C1 segment of cervical spinal cord (tissue), 14 donors: ENCODE data around the gene UPF3A.
"Not testable (repeated sequence)": the region's sequence is repeated elsewhere in the genome, so short reads cannot be mapped to it uniquely, and the experiment has no call there.

Experiments used
- DNase-seq, 14 donors: peaks; one replicate each; lab custom pipeline; 2025; lab: John Stamatoyannopoulos, UW

UPF3A gene

DNA sequence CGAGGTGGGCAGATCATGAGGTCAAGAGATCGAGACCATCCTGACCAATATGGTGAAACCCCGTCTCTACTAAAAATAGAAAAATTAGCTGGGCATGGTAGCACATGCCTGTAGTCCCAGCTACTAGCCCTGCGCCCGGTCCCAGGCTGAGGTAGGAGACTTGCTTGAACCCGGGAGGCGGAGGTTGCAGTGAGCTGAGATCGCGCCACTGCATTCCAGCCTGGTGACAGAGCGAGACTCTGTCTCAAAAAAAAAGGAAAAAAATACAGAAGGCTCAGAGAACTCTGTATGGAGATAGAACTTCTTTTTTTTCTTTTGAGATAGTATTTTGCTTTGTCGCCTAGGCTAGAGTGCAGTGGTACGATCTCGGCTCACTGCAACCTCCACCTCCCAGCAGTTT is 17.1 kb upstream of the UPF3A start:
- DNase-seq, result not testable (repeated sequence)

DNA sequence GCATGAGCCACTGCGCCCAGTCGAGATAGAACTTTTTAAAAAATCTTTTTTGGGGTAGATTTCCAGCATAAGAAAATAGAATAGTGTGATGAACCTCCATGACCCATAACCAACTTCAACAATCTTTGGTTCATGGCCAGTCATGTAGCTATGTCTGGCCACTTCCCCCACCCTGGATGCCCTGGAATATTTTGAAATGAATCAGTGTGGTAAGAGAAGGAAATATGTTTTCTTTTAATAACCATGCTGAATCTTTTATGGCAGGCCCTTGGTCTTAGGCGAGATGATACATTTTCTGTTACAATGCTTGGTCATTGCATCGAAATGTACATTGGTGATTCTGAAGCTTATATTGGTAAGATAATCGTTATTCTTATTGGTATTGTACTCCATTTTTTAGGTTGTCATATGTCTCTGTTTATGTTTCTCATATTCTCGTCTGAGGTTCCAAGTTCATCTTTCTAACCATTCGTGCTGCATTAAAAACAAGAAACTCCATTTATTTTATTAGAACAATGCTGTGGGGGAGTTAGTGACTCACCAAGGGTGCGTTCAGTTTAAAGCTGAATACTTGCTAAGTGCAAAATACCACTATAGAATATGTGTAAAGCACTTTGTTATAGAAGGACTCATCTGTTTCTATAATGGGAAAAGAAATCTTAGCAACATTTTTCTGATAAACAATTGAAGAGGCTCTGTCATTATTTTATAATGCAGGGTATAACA is 16.4 kb upstream of the UPF3A start:
- DNase-seq, result no peak

DNA sequence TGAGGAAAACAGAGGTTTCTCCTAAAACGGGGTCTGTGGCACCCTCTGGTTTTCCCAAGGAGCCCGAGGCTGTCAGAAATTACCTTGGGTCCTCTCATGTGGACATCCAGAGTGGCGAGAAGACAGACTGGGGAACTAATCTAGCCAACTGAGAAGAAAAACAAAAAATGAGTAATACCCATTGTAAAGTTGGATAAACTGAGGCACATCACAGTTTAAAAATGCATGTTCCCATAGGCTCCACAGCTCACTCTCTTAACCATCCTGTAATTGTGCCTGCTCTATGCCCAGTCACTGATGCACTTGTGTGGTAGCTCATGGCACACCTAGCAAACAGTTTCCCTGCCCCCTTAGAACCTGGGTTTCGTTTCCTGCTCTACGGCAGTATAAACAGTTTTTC is 15.2 kb upstream of the UPF3A start:
- no peak for DNase-seq

DNA sequence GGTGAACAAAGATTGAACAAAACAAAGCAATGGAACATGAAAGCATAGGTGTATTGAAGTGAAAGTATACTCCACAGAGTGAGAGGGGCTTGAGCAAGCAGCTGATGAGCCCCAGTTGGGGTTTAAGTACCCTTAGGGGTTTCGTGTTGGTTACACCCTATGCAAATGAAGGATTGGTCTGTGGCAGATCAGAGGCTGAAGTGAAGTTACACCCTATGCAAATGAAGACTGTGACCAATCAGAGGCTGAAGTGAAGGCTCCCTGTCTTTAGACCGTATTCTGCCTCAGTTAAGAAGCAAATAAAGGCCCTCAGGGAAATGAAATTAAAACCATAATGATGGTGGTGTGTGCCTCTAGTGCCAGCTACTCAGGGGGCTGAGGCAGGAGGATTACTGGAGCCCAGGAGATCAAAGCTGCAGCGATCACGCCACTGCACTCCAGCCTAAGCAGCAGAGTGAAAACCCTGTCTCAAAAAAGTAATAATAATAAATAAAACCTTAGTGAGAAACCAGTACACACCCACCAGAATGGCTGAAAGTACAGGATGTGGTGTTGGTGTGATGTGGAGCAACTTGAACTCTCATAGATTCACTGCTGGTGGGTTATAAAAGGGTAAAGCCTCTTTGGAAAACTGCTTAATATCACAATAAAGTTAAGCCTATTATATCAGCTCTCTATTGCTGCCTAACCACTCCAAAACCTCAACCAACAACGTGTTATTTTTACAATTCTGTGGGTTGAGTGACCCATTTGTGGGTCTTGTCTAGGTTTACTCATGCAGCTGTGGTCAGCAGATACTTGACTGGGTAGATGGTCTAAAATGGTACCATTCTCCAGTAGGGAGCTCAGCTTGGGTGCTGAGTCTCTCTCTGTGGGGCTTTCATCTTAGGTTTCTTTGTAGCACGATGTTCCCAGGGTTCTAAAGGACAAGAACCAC is 12.8 kb upstream of the UPF3A start:
- DNase-seq, result no peak

DNA sequence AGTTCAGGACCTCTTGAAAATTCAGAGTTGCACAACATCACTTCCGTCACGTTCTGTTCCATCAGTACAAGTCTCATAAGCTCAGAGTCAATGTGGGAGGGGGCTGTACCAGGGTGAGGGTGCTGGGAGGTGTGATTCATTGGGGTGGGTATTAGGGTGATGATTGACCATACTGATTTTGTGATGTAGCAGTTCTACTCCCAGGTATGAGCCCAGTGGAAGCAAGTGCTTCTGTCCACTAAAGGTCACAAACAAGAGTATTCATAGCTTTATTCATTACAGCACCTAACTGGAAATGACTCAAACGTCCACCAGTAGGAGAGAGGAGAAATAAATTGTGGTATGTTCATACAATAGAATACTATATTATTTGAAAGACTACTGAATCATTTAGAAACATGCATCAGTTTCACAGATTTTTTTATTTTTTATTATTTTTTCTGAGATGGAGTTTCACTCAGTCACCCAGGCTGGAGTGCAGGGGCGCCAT is 12.1 kb upstream of the UPF3A start:
- no peak for DNase-seq

DNA sequence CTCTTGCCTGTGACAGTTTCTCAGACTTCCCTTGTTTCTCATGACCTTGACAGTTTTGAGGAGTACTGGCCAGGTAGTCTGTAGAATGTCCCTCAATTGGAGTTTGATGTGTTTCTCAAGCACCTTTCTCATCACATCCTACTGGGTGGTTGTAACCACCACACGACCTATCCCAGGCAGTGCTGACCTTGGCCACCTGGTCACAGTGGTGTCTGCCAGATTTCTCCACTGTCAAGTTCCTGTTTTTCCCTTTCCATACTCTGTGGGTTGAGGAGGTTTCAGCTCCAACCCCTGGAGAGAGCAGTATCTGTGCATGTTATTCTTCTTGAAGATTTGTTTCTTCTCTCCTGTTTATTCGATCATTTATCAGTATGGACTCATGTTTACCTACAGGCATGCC is 8.4 kb upstream of the UPF3A start:
- no peak for DNase-seq

DNA sequence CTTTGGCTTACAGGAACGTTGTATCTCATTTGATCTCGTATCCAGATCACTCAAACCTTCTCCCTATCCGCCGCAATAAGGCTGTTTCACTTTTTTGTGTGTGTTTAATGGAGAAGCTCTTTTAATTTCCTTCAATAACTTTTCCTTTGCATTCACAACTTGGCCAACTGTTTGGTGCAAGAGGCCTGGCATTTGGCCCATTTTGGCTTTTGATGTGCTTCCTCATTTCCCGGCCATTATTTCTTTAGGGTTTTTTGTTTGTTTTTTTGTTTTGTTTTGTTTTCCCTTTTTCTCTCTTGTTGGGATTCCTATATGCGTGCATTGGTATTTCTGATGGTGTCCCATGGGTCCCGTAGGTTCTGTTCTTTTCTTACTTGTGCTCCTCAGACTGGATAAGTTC is 6.1 kb upstream of the UPF3A start:
- DNase-seq, result no peak

DNA sequence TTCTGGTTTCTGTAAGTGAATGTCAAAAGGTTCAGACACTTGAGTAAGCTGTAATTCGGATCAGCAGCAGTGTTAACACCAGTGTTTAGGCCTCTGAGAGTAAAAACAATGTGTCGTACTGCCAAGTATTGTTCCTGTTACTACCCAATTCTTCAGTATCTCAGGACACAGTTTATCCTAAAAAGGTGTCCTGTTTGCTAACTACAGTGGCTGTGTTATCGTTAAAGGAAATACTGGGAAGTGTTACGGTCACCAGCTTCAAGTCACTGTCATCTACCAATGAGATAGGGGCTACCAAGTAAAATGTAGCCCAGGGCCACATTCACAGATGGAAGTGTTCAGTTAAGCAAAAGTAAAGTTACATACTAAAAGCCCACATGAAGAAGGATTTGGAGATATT is 2.3 kb upstream of the UPF3A start:
- no peak for DNase-seq

DNA sequence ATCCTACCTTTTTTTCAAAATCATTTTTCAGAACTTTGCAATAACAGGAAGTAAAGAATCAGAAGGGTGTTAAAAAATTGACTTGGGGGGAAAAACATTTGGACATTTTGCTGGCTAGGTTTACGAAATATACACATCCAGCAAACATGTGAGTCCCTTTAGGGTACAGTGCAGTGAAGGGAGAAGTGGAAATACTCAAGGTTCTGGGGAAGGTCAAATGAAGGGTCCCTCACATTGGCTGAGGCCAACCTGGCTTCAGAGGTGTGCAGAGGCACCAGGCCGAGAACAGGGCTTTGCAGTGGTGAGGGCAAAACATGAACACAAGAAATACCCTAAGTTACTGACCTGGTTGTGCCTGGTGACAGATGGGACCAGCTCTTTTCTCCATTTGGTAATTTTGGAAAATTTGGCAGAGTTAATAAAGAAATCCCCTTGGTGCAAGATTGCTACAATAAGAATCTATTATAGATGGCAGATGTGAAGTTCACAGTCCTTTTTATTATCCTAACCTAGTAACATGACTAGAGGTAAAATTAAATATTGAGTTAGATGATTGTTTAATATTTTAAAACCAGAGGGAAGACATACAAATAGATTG is 1.5 kb upstream of the UPF3A start:
- no peak for DNase-seq

DNA sequence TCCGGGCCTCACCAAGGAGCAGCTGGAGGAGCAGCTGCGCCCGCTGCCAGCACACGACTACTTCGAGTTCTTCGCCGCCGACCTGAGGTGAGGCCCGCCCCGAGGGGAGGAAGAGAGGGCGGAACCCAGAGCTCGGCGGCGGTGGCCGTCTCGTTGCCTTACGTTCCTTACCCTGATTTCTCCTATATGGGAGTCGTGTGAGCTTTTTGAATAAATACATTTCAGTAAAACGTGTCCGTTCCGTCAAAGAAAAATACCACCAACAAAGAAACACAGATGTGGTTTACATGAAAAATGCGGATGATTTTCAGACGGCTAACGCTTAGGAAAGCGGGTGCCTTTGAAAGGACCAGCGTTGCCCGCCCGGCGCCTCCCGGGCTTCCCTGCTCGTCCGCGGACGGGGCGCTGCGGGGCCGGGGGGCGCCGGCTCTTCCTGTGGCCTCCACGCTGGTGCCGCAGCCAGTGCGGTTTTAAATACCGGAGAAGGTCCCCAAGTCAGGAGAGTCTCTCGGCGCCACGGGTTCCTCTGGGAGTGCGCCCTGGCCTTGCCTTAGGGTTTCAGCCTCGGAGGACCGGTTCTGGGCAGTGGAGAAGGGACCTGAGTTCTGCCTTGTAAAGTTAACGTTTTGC is 755 bp downstream of the UPF3A start:
- DNase-seq, result peak in 10 of 14 donors; percentile 29 to 69 (median 52)

DNA sequence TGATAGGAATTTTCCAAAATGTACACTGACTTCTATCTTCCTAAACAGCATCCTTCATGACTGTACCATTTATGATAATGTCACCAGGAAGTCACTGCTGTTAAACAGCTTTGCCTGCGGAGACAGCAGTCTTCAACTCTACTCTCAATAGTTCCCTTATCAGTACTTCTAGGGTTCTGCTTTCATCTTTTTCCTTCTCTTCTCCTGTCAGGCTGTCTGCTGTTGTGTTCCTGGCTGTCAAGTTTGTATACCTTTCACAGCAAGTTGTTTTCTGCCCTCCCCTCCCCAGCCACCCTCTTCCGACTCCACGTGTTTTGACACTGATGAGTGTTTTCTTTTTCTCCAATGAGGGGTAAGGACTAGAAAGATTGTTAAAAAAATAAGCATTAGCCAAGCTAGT is 2.2 kb downstream of the UPF3A start:
- no peak for DNase-seq

DNA sequence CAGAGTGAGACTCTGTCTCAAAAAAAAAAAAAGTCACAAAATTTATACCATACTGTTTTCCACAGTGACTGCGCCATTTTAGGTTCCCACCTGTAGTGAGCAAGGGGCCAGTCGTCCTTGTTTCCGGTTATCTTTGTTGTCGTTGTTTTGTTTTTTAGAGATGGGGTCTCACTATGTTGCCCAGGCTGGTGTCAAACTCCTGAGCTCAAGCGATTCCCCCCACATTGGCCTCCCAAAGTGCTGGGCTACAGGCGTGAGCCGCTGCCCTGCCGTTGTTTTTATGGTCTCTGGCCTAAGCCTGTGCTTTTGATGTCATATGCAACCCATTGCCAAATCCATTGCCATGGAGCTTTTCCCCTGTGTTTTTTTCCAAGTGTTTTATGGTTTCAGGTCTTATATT is 3.3 kb downstream of the UPF3A start:
- no peak for DNase-seq

DNA sequence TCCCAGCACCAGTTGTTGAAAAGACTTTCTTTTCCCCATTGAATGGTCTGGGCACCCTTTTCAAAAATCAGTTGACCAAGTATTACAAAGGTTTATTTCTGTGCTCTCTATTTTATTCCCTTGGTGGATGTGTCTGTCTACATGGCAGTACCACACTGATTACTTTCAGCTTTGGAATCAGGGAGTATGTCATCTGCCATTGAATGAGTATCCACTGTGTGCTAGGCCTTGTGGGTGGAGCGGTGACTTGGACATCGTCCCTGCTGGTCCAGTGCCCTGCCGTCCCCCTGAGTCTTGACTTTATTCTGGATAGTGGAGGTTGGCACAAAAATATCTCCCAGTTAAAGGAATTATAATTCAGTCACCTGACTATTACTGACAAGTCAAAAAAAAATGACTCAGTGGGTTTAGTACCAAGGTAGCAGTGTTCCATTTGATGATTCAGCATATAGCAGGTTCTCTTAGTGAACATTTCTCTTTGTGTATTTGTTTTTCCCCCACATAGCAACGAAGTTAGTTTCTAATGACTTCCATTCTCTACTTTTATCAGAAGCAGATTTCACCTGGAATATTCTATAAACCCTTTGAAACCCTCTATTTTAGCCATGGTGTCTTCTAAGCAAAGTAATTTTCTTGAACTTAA is 3.9 kb downstream of the UPF3A start:
- peak in 2 of 14 donors; percentile 2 to 24 for DNase-seq

DNA sequence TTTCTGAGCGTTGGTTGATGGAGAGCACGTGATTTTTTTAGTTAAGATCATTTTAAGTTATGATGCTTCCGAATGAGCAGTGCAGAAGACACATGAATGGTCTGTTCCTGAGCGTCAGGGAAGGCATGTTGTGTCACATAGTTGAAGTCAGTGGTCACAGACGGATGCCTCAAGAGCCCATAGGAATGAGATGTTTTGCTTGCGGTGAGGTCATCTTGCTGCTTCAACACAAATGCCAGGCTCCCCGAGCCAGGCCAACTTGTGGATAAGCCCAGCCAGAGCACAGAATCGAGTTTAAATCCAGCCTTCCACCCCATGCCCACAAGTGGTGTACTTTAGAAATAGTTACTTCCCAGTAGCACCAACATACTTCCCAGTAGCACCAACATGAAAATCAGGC is 5.4 kb downstream of the UPF3A start:
- DNase-seq, result no peak

DNA sequence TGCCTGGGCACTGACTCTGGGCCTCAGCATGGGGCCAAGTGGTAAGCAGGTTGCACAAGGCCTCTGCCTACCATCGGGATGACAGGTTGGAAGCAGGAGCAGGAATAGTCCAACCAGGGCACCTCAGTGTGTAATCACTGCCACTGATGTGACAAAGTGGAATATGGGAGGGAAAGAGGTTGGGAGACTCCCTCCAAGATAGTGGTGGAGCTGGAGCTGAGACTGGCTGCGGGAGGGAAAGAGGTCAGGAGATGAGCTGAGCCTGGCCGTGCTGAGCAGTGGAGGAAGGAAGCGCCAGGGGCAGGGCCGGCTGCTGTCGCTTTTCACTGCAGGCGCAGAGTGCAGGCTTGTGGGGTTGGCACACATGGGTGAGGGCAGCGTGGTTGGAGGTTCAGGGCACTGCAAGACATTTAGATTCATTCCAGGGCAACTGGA is 6.8 kb downstream of the UPF3A start:
- peak in 1 of 14 donors; percentile 46 for DNase-seq

DNA sequence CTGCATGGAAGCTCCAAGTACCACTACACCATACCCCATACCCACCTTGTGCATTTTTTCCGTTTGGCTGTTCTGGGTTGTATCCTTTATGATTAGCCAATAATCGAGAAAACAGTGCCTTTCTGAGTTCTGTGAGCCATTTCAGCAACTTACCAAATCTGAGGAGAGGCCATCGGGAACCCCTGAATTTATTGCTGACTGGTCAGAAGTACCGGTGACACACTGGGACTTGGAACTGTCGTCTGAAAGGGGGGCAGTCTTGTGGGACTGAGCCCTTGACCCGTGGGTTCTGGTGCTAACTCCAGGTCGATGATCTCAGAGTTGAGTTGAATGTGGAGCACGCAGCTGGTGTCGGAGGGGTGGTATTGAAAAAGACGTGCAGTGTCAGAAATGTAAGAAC is 15.0 kb downstream of the UPF3A start:
- no peak for DNase-seq

DNA sequence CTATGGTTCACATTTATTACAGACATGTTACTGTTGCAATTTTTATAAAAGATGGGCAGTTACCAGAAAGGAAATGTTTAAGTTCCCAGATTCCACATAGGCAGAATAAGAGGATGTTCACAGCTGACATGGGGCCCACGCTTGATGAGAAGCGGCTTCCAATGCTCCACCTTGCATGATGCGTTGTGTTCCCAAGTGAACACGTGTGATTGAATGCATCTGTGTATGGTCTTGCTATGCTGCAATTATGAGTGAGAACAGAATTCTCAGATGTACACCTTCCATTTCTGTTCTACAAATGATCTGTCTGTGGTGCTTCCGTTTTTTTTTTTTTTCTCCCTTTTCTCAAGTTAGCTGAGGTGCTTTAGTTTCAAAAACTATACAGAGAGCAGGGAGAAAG is 15.5 kb downstream of the UPF3A start:
- DNase-seq, result no peak

DNA sequence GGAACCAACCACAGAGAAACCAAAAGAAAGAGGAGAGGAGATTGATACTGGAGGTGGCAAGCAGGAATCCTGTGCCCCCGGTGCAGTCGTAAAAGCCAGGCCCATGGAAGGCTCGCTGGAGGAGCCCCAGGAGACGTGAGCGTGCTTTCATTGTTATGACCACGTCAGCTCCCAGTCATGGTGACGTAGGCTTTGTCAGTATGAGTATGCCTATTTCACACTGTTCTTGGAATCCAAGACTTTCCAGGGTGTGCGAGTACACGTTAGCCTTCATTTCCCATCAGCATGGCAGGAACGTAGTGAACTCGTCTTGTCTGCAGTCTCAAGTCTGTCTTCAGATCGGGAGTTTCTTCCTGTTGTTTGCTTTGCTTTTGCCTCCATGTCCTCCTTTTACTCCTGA is 17.5 kb downstream of the UPF3A start:
- no peak for DNase-seq

DNA sequence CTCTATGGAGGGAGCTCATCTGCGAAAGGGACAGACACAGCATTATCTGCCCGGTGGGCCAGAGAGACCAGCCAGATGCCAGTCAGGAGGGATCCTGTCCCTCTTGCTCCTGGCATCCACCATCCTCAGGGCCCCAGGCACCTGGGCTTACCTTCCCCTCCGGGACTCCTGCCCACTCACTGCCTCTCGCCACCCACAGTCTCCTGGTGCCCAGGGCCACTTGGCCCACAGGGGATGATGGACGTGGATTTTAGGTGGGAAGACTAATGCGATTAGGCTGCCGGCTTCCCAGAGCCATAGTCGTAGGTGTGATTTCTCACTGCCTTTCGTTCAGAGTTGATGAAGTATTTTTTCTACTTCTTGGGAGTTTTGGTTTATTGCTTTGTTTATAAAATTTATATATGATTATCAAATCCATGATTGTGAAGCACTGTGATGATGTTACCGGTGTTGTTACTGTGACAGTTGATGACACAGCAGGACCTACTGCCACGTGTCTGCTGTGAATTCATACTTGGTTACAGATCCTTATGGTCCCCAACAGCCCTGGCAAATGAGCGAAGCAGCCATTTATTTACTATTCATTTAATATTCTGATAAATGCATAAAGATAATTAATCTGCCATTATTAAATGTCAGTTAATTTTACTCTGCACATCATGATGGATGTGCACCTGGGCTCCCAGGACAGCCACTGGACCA is 18.4 kb downstream of the UPF3A start:
- DNase-seq, result peak in 1 of 14 donors; percentile 9

DNA sequence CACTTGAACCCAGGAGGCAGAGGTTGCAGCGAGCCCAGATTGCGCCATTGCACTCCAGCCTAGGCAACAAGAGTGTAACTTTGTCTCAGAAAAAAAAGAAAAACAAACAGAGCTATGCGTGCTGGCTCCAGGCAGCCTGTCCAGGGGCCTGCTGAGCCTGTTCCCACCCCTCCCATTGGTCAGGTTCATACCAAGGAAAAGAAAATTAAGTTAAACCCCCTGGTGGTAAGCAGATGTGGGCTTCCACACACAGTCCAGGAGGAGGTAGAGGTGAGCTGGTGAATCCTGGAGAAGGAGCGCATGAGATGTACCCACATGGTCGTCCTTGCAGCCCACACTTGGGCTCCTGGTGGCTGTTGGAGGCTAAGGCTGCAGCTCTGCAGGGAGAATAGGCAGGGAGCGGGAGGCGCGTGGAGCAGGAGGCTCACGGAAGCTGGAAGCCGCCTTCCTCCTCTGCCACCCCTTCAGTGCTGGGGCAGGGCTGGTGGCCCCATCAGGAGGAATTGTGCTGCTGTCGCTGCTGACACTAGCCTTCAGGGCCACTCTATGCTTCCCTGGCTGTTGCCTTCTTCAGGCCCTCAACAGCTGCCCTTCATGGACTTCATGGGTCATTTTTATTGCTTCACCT is 22.4 kb downstream of the UPF3A start:
- no peak for DNase-seq
